GM18909 (cell line): ENCODE results near the gene PDIK1L.

Experiments used
- ATAC-seq: cut with Tn5 transposase; IDR thresholded peaks from one replicate; pipeline ENCODE4 v1.9.1; 2021; ENCODE audit warnings: mild to moderate bottlenecking; ENCODE audit not compliant: unreplicated experiment, poor library complexity

The PDIK1L gene

GRCh38 chr1:26168410-26169197 lies 57.0 kb downstream of the PDIK1L start, which contains the start of gene C1orf232:
TSS of gene C1orf232 (minus strand) at chr1:26168963. CDS start at chr1:26168499, 464 bp downstream.
- no peak for ATAC-seq

DNA sequence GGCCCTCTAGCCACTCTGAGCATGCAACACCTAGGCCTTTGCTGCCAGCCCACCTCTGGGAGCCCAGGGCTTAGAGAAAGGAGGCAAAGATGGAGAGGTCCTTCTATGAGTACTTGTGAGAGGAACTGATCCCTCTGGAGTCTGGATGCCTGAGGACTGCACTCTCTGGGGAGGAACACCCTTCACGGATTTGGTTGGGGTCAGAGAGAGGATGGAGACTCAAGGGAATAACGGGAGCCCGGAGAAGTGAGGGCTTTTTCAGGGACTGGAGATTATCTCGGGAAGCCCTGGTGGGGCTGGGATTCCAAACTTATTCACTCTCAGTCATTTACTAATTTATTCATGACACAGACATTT lies 57.6 kb downstream of the PDIK1L start:
- ATAC-seq, result no peak

DNA sequence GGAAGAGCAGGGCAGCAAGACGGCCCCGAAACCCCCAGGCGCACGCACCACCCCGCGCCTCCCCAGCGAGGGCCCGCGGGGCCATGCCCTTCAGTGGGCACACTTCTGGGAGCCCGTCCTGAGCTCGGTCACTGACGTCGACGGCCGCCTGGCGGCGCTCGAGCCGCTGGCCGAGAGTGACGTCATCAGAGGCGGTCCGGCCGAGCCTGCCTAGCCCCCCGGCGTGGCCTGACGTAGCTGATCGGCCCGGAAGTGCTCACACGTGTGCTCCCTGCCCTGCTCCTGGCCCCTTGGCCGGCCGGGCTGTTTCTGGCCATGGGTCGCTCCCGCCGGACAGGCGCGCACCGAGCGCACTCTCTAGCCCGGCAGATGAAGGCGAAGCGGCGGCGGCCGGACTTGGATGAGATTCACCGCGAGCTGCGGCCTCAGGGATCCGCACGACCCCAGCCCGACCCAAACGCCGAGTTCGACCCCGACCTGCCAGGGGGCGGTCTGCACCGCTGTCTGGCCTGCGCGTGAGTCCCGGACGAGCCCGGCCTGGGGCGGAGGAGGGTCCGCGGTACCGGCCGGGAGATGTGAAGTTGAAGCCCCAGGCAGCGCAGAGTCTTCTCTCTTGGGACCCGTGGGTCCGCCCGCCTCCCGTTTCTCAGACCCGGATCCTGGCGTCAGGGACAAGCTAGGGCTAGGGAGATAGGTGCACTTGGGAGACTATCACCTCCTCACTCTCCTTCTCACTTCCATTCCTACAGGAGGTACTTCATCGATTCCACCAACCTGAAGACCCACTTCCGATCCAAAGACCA lies 58.2 kb downstream of the PDIK1L start, which contains the start of gene ZNF593:
TSS of gene ZNF593 (plus strand) at position 240 of the 803 bp plus-strand sequence. CDS start at position 316, 76 bp downstream.
- ATAC-seq, result peak; percentile 92

GRCh38 chr1:26170472-26170821 lies 58.8 kb downstream of the PDIK1L start:
- no peak for ATAC-seq

GRCh38 chr1:26171084-26172072 lies 59.8 kb downstream of the PDIK1L start, which contains the start of gene ZNF593OS:
TSS of gene ZNF593OS (minus strand) at chr1:26171832. CDS start at chr1:26171661, 171 bp downstream.
- ATAC-seq, result no peak
